CD14-positive monocyte (primary cell): ENCODE results near the gene GALNT12. TPM values are rescaled to one million over a fixed set of nuclear protein-coding genes. Genes with fewer than 3 reads are reported as not detected.

Experiments
- DNase-seq, 3 donors: peaks; one replicate each; pipeline ENCODE4 v3.0.0-alpha.2; 2011 to 2022
- H2AFZ ChIP-seq: 2 replicates; pipeline ENCODE4 v1.6.0; 2012; ENCODE audit warnings: mild to moderate bottlenecking, low read depth, low read length, inconsistent platforms; ENCODE audit not compliant: insufficient read depth, poor library complexity, severe bottlenecking
- H3K27ac ChIP-seq, 2 donors: 1 replicate in 1 of 2; 2 replicates in 1 of 2; pipeline ENCODE4 v1.5.1; 2012 to 2013; ENCODE audit warnings: low read length in 2 of 2, control low read depth in 1 of 2, inconsistent platforms in 1 of 2, low read depth in 1 of 2, mild to moderate bottlenecking in 1 of 2
- H3K27me3 ChIP-seq, 2 donors: one replicate each; pipeline versions ENCODE4 v1.6.0 to v1.6.1; 2011 to 2013; ENCODE audit warnings: low read length in 2 of 2; ENCODE audit not compliant: control insufficient read depth in 2 of 2, insufficient read depth in 2 of 2
- H3K36me3 ChIP-seq, 2 donors: replicated peaks in 1 of 2; 1 replicate in 1 of 2; 2 replicates in 1 of 2; pipeline versions ENCODE4 v1.5.1 to v1.6.1; 2012 to 2013; ENCODE audit warnings: low read length in 2 of 2, control low read depth in 1 of 2, inconsistent platforms in 1 of 2, mild to moderate bottlenecking in 1 of 2; ENCODE audit not compliant: insufficient read depth in 2 of 2, control insufficient read depth in 1 of 2
- H3K4me1 ChIP-seq, 2 donors: 1 replicate in 1 of 2; 2 replicates in 1 of 2; pipeline versions ENCODE4 v1.5.1 to v1.6.1; 2012 to 2013; ENCODE audit warnings: low read length in 2 of 2, control low read depth in 1 of 2, inconsistent platforms in 1 of 2, mild to moderate bottlenecking in 1 of 2, moderate library complexity in 1 of 2; ENCODE audit not compliant: insufficient read depth in 2 of 2, control insufficient read depth in 1 of 2
- H3K4me2 ChIP-seq: replicated peaks from 2 replicates; pipeline ENCODE3; 2012; ENCODE audit warnings: low read length, moderate library complexity, mild to moderate bottlenecking; ENCODE audit not compliant: poor library complexity, severe bottlenecking; ENCODE audit errors: extremely low read depth
- H3K4me3 ChIP-seq, 3 experiments: fragments of 200-600 bp in 1 of 3; sonication (generic) in 1 of 3; replicated peaks in 1 of 3; 1 replicate in 2 of 3; 2 replicates in 1 of 3; pipeline ENCODE4 v1.5.1; 2011 to 2013; ENCODE audit warnings: low read length in 3 of 3, mild to moderate bottlenecking in 3 of 3, control low read depth in 2 of 3, low read depth in 2 of 3, inconsistent platforms in 1 of 3, moderate library complexity in 1 of 3
- H3K79me2 ChIP-seq: 2 replicates; pipeline ENCODE4 v1.6.0; 2012; ENCODE audit warnings: mild to moderate bottlenecking, control low read depth, inconsistent platforms, low read length, moderate library complexity; ENCODE audit not compliant: insufficient read depth
- H3K9ac ChIP-seq: 2 replicates; pipeline ENCODE4 v1.6.0; 2017; ENCODE audit warnings: low read length, mild to moderate bottlenecking; ENCODE audit not compliant: insufficient read depth, poor library complexity, severe bottlenecking
- H3K9me3 ChIP-seq, 2 donors: replicated peaks in 1 of 2; 1 replicate in 1 of 2; 2 replicates in 1 of 2; pipeline versions ENCODE4 v1.5.1 to v1.6.1; 2012 to 2013; ENCODE audit warnings: low read length in 2 of 2, control low read depth in 1 of 2; ENCODE audit not compliant: control insufficient read depth in 1 of 2, insufficient read depth in 1 of 2
- H4K20me1 ChIP-seq: 2 replicates; pipeline ENCODE4 v1.6.0; 2012; ENCODE audit warnings: mild to moderate bottlenecking, low read length, control low read depth, moderate library complexity; ENCODE audit not compliant: insufficient read depth
- H3K27ac Mint-ChIP-seq, 7 donors: one replicate each; pipeline ENCODE4 v1.8.0; 2020; ENCODE audit warnings: mild to moderate bottlenecking in 7 of 7, mixed read lengths in 7 of 7, moderate library complexity in 6 of 7, inconsistent platforms in 2 of 7
- H3K27me3 Mint-ChIP-seq, 3 donors: one replicate each; pipeline ENCODE4 v1.8.0; 2021 to 2022; ENCODE audit warnings: low read depth in 3 of 3, mild to moderate bottlenecking in 3 of 3, mixed read lengths in 3 of 3, moderate library complexity in 3 of 3, inconsistent platforms in 1 of 3
- H3K36me3 Mint-ChIP-seq, 2 donors: one replicate each; pipeline ENCODE4 v1.8.0; 2020; ENCODE audit warnings: mixed read lengths in 2 of 2, inconsistent platforms in 1 of 2, mild to moderate bottlenecking in 1 of 2
- H3K4me1 Mint-ChIP-seq: one replicate; pipeline ENCODE4 v1.8.0; 2020; ENCODE audit warnings: mild to moderate bottlenecking, mixed read lengths
- H3K4me3 Mint-ChIP-seq, 2 donors: one replicate each; pipeline ENCODE4 v1.8.0; 2020; ENCODE audit warnings: mild to moderate bottlenecking in 2 of 2, mixed read lengths in 2 of 2, moderate library complexity in 1 of 2
- H3K9me3 Mint-ChIP-seq, 7 donors: one replicate each; pipeline ENCODE4 v1.8.0; 2020 to 2022; ENCODE audit warnings: mixed read lengths in 7 of 7, mild to moderate bottlenecking in 6 of 7, moderate library complexity in 6 of 7, inconsistent platforms in 2 of 7
- WGBS: methylation state at CpG from one replicate; pipeline ENCODE4 v1.1.5; 2013; ENCODE audit warnings: missing lambda C conversion rate; ENCODE audit not compliant: insufficient coverage; 5-methylcytosine and 5-hydroxymethylcytosine counted together
- intact Hi-C, 2 donors: fragments of 100-400 bp; cut with micrococcal nuclease; formaldehyde crosslinking; loops; one replicate each; pipeline versions ENCODE4 v1.15.0 to v1.15.1; 2023
- polyA plus RNA-seq, 3 donors: library from polyadenylated mRNA; depleted of rRNA in 1 of 3; unstranded in 2 of 3; stranded (reverse) in 1 of 3; fragments of 300-500 nt in 2 of 3; fragments of >200 nt in 1 of 3; fragmentation: Illumina TruSeq in 2 of 3; gene quantifications; 1 replicate in 2 of 3; 2 replicates in 1 of 3; pipeline ENCODE4 v1.2.3, GENCODE V29; 2012 to 2021
- TF ChIP-seq, protein P1 (sequence below): fragments of 200-600 bp; IDR thresholded peaks from one replicate; pipeline ENCODE4 v1.8.0; 2022; ENCODE audit warnings: antibody characterized with exemption, mild to moderate bottlenecking

GALNT12 gene
- polyA plus RNA-seq, 3 donors = 0.16 TPM; not detected in 2

DNA sequence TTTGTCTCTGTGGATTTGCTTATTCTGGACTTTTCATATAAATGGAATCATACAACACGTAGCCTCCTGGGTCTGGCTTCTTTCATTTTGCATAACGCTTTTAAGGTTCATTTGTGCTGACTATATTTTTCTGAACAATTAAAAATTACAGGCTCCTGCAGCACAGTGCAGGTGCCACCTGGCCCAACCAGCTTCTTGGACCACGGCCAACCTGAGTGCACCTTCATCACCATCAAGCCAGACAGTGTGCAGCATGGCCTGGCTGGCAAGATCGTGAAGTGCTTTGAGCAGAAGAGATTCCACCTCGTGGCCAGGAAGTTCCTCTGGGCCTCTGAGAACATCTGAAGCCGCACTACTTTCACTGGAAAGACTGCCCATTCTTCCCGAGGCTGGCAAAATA, 82.8 kb downstream of the GALNT12 start:
- H3K27ac Mint-ChIP-seq = no peak overlapping the region
- Histone ChIP-seq H3K4me1 (peaks cover 0 to 8% of the 10 kb centered on the region in 2 donors), H3K36me3 (no peaks in the 10 kb centered on the region), H2AFZ (no peak overlapping the region), H3K27ac (no peak overlapping the region), H4K20me1 (no peaks in the 10 kb centered on the region), H3K9me3 (no peaks in the 10 kb centered on the region), H3K27me3 (no peaks in the 10 kb centered on the region), H3K4me2 (no peak overlapping the region), H3K9ac (no peak overlapping the region), H3K79me2 (no peaks in the 10 kb centered on the region), H3K4me3 (no peak overlapping the region)
- H3K27me3 Mint-ChIP-seq = peaks cover 0 to 4% (median 2%) of the 10 kb centered on the region in 3 donors
- DNase-seq = no peak
- no peak overlapping the region for H3K4me3 Mint-ChIP-seq
- TF ChIP-seq, protein P1, sequence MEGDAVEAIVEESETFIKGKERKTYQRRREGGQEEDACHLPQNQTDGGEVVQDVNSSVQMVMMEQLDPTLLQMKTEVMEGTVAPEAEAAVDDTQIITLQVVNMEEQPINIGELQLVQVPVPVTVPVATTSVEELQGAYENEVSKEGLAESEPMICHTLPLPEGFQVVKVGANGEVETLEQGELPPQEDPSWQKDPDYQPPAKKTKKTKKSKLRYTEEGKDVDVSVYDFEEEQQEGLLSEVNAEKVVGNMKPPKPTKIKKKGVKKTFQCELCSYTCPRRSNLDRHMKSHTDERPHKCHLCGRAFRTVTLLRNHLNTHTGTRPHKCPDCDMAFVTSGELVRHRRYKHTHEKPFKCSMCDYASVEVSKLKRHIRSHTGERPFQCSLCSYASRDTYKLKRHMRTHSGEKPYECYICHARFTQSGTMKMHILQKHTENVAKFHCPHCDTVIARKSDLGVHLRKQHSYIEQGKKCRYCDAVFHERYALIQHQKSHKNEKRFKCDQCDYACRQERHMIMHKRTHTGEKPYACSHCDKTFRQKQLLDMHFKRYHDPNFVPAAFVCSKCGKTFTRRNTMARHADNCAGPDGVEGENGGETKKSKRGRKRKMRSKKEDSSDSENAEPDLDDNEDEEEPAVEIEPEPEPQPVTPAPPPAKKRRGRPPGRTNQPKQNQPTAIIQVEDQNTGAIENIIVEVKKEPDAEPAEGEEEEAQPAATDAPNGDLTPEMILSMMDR = no peak
- 86% methylated on average over 6 of the region's 7 CpGs for WGBS
- H3K9me3 Mint-ChIP-seq = peaks cover 0 to 4% (median 0%) of the 10 kb centered on the region in 7 donors
- H3K36me3 Mint-ChIP-seq = no peaks in the 10 kb centered on the region
- intact Hi-C loops = no loop called here
- H3K4me1 Mint-ChIP-seq = peaks cover 9% of the 10 kb centered on the region

DNA sequence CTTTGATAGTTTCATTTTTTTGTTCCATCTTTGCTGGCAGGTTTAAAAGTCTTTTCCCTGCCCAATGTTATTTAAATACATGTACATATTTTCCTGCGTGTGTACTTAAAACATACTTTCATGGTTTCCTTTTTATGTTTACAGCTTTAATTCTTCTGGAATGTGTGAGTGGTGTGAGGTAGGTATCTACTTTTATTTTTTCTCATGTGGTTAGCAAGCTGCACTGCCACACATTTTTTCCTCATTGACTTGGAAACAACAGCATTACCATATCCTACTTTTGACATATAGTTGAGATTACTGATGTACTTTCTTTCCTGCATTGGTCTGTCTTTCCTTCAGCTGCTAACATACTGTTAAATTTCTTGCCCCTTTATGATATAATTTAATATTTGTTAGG, 84.8 kb downstream of the GALNT12 start:
- Histone ChIP-seq H3K9me3 (no peaks in the 10 kb centered on the region), H3K27ac (no peak overlapping the region), H2AFZ (no peak overlapping the region), H3K27me3 (no peaks in the 10 kb centered on the region), H3K9ac (no peak overlapping the region), H3K36me3 (no peaks in the 10 kb centered on the region), H3K79me2 (no peaks in the 10 kb centered on the region), H4K20me1 (no peaks in the 10 kb centered on the region), H3K4me2 (no peak overlapping the region), H3K4me3 (no peak overlapping the region), H3K4me1 (peaks cover 4 to 6% of the 10 kb centered on the region in 2 donors)
- Mint-ChIP-seq H3K27me3 (peaks cover 0 to 6% (median 0%) of the 10 kb centered on the region in 3 donors), H3K36me3 (no peaks in the 10 kb centered on the region), H3K4me3 (no peak overlapping the region), H3K9me3 (peaks cover 0 to 11% (median 2%) of the 10 kb centered on the region in 7 donors), H3K27ac (no peak overlapping the region), H3K4me1 (peaks cover 14% of the 10 kb centered on the region)
- WGBS = no CpG with 5 or more reads among the region's 1 CpG
- TF ChIP-seq, protein P1 = no peak
- no peak for DNase-seq
- intact Hi-C loops = no loop called here
